OCI-LY1 (cell line): ENCODE results near the gene UMODL1.

Experiments
- H2AFZ ChIP-seq: fragments of 200-600 bp; sonication (generic), shearing (Covaris generic); 2 replicates; pipeline ENCODE4 v1.6.0; 2014; ENCODE audit warnings: antibody characterized with exemption, mild to moderate bottlenecking, low read length
- H3F3A ChIP-seq: fragments of 200-600 bp; sonication (generic), shearing (Covaris generic); 2 replicates; pipeline ENCODE4 v1.6.0; 2014; ENCODE audit warnings: mild to moderate bottlenecking, antibody characterized with exemption, low read length, moderate library complexity; ENCODE audit not compliant: insufficient read depth
- H3K27ac ChIP-seq: fragments of 200-600 bp; sonication (generic); 2 replicates; pipeline ENCODE4 v1.5.1; 2014; ENCODE audit warnings: low read length, mixed run types, mild to moderate bottlenecking, low read depth; ENCODE audit not compliant: poor library complexity, severe bottlenecking
- H3K27me3 ChIP-seq: fragments of 200-600 bp; sonication (generic); 2 replicates; pipeline ENCODE4 v1.6.0; 2014; ENCODE audit warnings: antibody characterized with exemption, mild to moderate bottlenecking, low read length, moderate library complexity; ENCODE audit not compliant: insufficient read depth
- H3K36me3 ChIP-seq: fragments of 200-600 bp; sonication (generic); 2 replicates; pipeline ENCODE4 v1.6.1; 2014; ENCODE audit warnings: mild to moderate bottlenecking, antibody characterized with exemption, low read length, moderate library complexity, mixed read lengths; ENCODE audit not compliant: insufficient read depth
- H3K4me1 ChIP-seq: fragments of 200-600 bp; sonication (generic); 2 replicates; pipeline ENCODE4 v1.5.1; 2014; ENCODE audit warnings: mild to moderate bottlenecking, low read length, moderate library complexity; ENCODE audit not compliant: insufficient read depth, severe bottlenecking
- H3K4me2 ChIP-seq: fragments of 200-600 bp; sonication (generic), shearing (Covaris generic); 2 replicates; pipeline ENCODE4 v1.6.1; 2014; ENCODE audit warnings: low read length
- H3K4me3 ChIP-seq: fragments of 200-600 bp; sonication (generic); 2 replicates; pipeline ENCODE4 v1.5.1; 2014; ENCODE audit warnings: low read length, low read depth, mild to moderate bottlenecking, mixed read lengths; ENCODE audit not compliant: poor library complexity, severe bottlenecking
- H3K79me2 ChIP-seq: fragments of 200-600 bp; shearing (Covaris generic); 2 replicates; pipeline ENCODE4 v1.6.1; 2016; ENCODE audit warnings: mixed run types, low read length, mixed read lengths; ENCODE audit not compliant: insufficient read depth
- H3K9ac ChIP-seq: fragments of 200-600 bp; sonication (generic), shearing (Covaris generic); 2 replicates; pipeline ENCODE4 v1.6.1; 2014; ENCODE audit warnings: mild to moderate bottlenecking, low read length, mixed read lengths
- H3K9me2 ChIP-seq: fragments of 200-600 bp; sonication (generic), shearing (Covaris generic); 2 replicates; pipeline ENCODE4 v1.6.1; 2014; ENCODE audit warnings: low read depth, mild to moderate bottlenecking, low read length, mixed read lengths
- H3K9me3 ChIP-seq: fragments of 200-600 bp; shearing (Covaris generic); 2 replicates; pipeline ENCODE4 v1.6.1; 2014; ENCODE audit warnings: low read length, mixed read lengths
- H4K20me1 ChIP-seq: fragments of 200-600 bp; sonication (generic), shearing (Covaris generic); 2 replicates; pipeline ENCODE4 v1.6.0; 2016; ENCODE audit warnings: mild to moderate bottlenecking, low read length; ENCODE audit not compliant: insufficient read depth
- CTCF ChIP-seq: fragments of 200-600 bp; sonication (generic), shearing (Covaris generic); IDR thresholded peaks from 2 replicates; pipeline ENCODE4 v1.5.1; 2017; ENCODE audit warnings: mild to moderate bottlenecking, antibody characterized with exemption, low read length, moderate library complexity, mixed read lengths
- EZH2 ChIP-seq: fragments of 200-600 bp; sonication (generic), shearing (Covaris generic); IDR thresholded peaks from 2 replicates; pipeline ENCODE4 v1.8.0; 2017; ENCODE audit warnings: borderline replicate concordance, mixed run types, mild to moderate bottlenecking, antibody characterized with exemption, low read length, moderate library complexity, mixed read lengths

The UMODL1 gene

DNA sequence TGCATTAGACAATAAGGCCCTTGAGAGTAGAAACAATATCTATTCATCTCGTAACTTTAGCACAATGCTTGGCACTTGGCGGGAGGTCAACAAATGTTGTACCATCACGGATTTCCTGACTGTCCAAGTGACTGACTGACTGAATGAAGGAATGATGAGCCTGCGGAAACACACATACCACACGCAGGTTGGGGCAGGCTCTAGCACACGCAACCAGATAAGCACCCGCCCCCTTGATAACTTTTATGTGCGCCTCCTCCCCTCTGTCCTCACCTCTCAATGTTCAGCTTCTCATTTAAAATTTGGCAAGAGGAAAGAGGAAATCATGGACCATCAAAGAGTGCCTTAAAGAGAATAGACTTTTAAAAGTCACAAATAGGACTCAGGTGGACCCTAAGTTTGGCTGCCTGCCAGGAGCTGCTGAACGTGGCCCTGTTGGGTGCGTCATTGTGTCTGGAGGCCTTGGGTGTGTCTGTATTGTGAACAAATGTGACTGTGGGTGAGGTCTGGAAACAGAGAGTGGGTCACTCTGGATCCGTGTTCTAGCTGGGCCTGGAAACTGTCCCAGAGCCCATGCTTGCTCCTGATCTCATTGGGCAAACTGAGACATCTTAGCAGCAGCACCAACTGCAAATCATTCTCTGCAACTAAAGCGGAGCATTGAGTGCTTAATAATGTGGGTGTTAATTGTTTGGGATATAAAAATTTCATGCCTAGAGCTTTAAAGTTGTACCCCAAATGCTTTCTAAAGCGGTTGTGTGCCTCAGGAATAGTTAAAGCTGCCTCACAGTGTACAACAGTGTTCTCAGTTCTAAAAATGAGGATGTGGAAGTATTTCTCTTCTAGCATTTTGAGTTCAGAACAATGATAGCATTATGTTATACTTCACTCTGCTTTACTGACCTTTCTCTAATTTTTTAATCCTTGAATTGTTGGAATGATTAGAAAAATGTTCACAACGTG is 100.3 kb downstream of the UMODL1 start:
- H3K9me3 ChIP-seq, result no peaks in the 10 kb centered on the region
- peak overlapping the region; percentile 92 for H3K4me2 ChIP-seq

DNA sequence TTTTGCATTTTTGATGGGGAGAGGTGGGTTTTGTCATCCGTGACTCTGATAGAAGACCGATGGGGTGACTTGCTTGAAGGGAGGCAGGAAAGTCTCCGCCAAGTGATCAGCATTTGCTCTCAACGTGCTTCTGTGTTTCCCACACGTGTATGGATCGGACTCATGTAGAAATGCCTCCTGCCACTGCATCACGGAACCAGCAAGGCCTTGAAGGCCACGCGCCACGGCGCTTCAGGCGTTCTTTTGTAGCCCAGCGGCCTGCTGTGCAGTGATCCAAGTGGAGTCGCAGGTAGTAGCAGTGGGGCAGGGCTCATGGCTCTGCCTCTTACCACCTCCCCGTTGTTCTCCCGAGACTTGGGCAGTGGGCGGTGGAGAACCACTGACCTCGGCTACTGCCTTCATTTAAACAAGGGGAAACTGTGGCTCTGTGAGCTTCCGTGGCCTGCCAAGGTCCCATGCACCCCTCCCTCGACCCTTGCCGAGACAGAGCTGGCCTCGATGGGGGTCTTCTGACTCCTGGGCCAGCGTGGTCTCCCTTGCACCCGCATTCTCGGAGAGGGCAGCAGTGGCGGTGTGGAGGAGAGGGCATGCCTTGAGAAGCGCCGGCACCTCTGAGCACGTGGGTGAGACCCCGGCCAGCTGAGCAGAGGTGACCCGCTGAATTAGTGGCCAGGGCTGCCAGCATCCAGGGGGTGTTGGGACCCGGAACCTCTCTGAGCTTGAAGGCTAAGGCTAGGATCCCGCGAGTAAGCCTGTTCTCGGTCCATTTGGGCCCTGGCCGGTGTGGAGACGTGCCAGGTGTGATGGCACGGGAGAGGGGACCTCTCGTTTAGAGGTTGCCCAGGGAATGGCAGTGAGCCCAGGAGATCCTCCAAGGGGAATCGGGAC is 101.7 kb downstream of the UMODL1 start:
- Histone ChIP-seq H3K27me3 (no peaks in the 10 kb centered on the region), H3K9ac (peak overlapping the region; percentile 82), H2AFZ (no peak overlapping the region), H3K9me3 (no peaks in the 10 kb centered on the region), H3K9me2 (no peaks in the 10 kb centered on the region), H3K4me3 (peak overlapping the region; percentile 70), H4K20me1 (no peaks in the 10 kb centered on the region), H3F3A (peaks cover 5% of the 10 kb centered on the region; the same call in 1 of the 2 replicates), H3K79me2 (peaks cover 6% of the 10 kb centered on the region; the same call in 1 of the 2 replicates), H3K27ac (peak overlapping the region; percentile 89), H3K36me3 (peaks cover 16% of the 10 kb centered on the region), H3K4me2 (peak overlapping the region; percentile 92), H3K4me1 (peaks cover 74% of the 10 kb centered on the region)
- TF ChIP-seq CTCF (no peak), EZH2 (no peak)

More for the DNA sequence above, 100.3 kb downstream of the UMODL1 start:
- TF ChIP-seq CTCF (no peak), EZH2 (no peak)
- Histone ChIP-seq H2AFZ (no peak overlapping the region), H4K20me1 (no peaks in the 10 kb centered on the region), H3K36me3 (peaks cover 16% of the 10 kb centered on the region), H3K27ac (peak overlapping the region; percentile 89), H3K79me2 (peaks cover 6% of the 10 kb centered on the region; the same call in 1 of the 2 replicates), H3K9ac (peak overlapping the region; percentile 45), H3K27me3 (no peaks in the 10 kb centered on the region), H3K4me1 (peaks cover 78% of the 10 kb centered on the region), H3K4me3 (peak overlapping the region; percentile 70), H3K9me2 (no peaks in the 10 kb centered on the region), H3F3A (peaks cover 5% of the 10 kb centered on the region; the same call in 1 of the 2 replicates)

DNA sequence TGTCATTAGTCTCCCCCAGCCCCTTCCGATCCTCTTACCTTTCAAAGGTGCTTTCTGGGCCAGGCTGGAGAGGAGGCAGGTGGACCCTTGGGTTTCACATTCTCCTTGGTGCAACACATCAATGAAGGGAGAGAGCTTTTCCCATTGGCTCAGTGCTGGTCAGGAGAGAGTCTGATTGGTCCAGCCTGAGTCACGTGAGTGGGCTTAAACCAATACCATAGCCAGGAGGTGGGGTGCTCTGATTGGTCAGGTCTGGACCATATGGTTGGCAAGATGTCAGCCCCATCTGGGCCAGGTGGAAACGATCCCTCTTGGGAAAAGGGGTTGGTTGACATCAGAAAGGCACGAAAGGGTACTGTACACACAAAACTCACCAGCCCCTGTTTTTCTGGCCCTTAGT is 103.1 kb downstream of the UMODL1 start:
- Histone ChIP-seq H3K79me2 (peaks cover 6% of the 10 kb centered on the region; the same call in 1 of the 2 replicates), H3K9ac (peak overlapping the region; percentile 82), H3K27me3 (no peaks in the 10 kb centered on the region), H3K9me2 (no peaks in the 10 kb centered on the region), H2AFZ (no peak overlapping the region), H4K20me1 (no peaks in the 10 kb centered on the region), H3F3A (peaks cover 5% of the 10 kb centered on the region; the same call in 1 of the 2 replicates), H3K4me2 (peak overlapping the region; percentile 92), H3K27ac (peak overlapping the region; percentile 89), H3K4me1 (peaks cover 73% of the 10 kb centered on the region), H3K9me3 (no peaks in the 10 kb centered on the region), H3K4me3 (peak overlapping the region; percentile 70), H3K36me3 (peaks cover 16% of the 10 kb centered on the region)
- TF ChIP-seq CTCF (no peak), EZH2 (no peak)
